GM10847 (cell line): ENCODE measurements around the gene ADGRL1.

ENCODE experiments used
- POLR2A ChIP-seq: IDR thresholded peaks from 2 replicates; pipeline ENCODE4 v1.6.1; 2011; ENCODE audit not compliant: insufficient read length; ENCODE audit errors: extremely low read depth

ADGRL1 gene

GRCh38 chr19:14145381-14145780 lies 60.6 kb downstream of the ADGRL1 start:
- no peak for TF ChIP-seq POLR2A

GRCh38 chr19:14142262-14143190 lies 63.4 kb downstream of the ADGRL1 start:
- no peak for TF ChIP-seq POLR2A

- TF ChIP-seq POLR2A, result no peak
These were observed 64.9 kb downstream of the ADGRL1 start for GRCh38 chr19:14141041-14141440.

- no peak for TF ChIP-seq POLR2A
These were observed 66.0 kb downstream of the ADGRL1 start for GRCh38 chr19:14139944-14140343.

GRCh38 chr19:14138576-14139265 lies 67.2 kb downstream of the ADGRL1 start:
- no peak for TF ChIP-seq POLR2A

GRCh38 chr19:14136509-14137281 lies 69.3 kb downstream of the ADGRL1 start, which contains the start of gene ASF1B:
Gene ASF1B, minus strand, starts transcription at chr19:14136589. Its CDS starts 133 bp downstream, at chr19:14136456.
- TF ChIP-seq POLR2A, result peak; percentile 93

GRCh38 chr19:14135985-14136508 lies 69.9 kb downstream of the ADGRL1 start:
- TF ChIP-seq POLR2A, result no peak

- no peak for TF ChIP-seq POLR2A
These were observed 70.6 kb downstream of the ADGRL1 start for GRCh38 chr19:14135355-14135754.

- TF ChIP-seq POLR2A, result no peak
These were observed 78.0 kb downstream of the ADGRL1 start for GRCh38 chr19:14127929-14128509.

GRCh38 chr19:14127176-14127575 lies 78.8 kb downstream of the ADGRL1 start:
- TF ChIP-seq POLR2A, result no peak

GRCh38 chr19:14122924-14123323 lies 83.0 kb downstream of the ADGRL1 start:
- no peak for TF ChIP-seq POLR2A

- TF ChIP-seq POLR2A, result no peak
These were observed 85.5 kb downstream of the ADGRL1 start for GRCh38 chr19:14120497-14120780.

- no peak for TF ChIP-seq POLR2A
These were observed 86.1 kb downstream of the ADGRL1 start for GRCh38 chr19:14119644-14120496.

GRCh38 chr19:14119146-14119545 lies 86.8 kb downstream of the ADGRL1 start:
- no peak for TF ChIP-seq POLR2A
